Activated naive CD4-positive, alpha-beta T cell treated with anti-CD3 and anti-CD28 coated beads, Interleukin-2, amount 50 U/mL, for 16 hours (primary cell): ENCODE results near the gene BLOC1S3.

Experiments used
- DNase-seq: peaks from one replicate; pipeline ENCODE4 v3.0.0-alpha.2; 2020

Gene BLOC1S3

GRCh38 chr19:45178262-45179071 is at the start of gene BLOC1S3:
BLOC1S3 (plus strand) TSS chr19:45178784; CDS start chr19:45179297, 513 bp downstream.
- DNase-seq, result peak; percentile 100

GRCh38 chr19:45128806-45129205 is 49.8 kb upstream of the BLOC1S3 start:
- DNase-seq, result no peak

GRCh38 chr19:45130236-45130635 is 48.3 kb upstream of the BLOC1S3 start:
- DNase-seq, result no peak

- DNase-seq, result no peak
These were observed 47.5 kb upstream of the BLOC1S3 start for GRCh38 chr19:45130888-45131615.

- no peak for DNase-seq
These were observed 44.9 kb upstream of the BLOC1S3 start for GRCh38 chr19:45133661-45134060.

GRCh38 chr19:45135176-45135885 is 43.3 kb upstream of the BLOC1S3 start:
- DNase-seq, result no peak

GRCh38 chr19:45136507-45137178 is 41.9 kb upstream of the BLOC1S3 start:
- no peak for DNase-seq

GRCh38 chr19:45137179-45137761 is 41.3 kb upstream of the BLOC1S3 start:
- DNase-seq, result no peak

GRCh38 chr19:45138303-45138751 is 40.3 kb upstream of the BLOC1S3 start:
- DNase-seq, result no peak

GRCh38 chr19:45139286-45140143 is 39.1 kb upstream of the BLOC1S3 start:
- no peak for DNase-seq

- DNase-seq, result no peak
These were observed 38.5 kb upstream of the BLOC1S3 start for GRCh38 chr19:45140144-45140503.

- DNase-seq, result no peak
These were observed 38.1 kb upstream of the BLOC1S3 start for GRCh38 chr19:45140533-45140932.

- no peak for DNase-seq
These were observed 37.2 kb upstream of the BLOC1S3 start for GRCh38 chr19:45141203-45141900.

GRCh38 chr19:45142016-45142725 is 36.4 kb upstream of the BLOC1S3 start:
- DNase-seq, result no peak

- DNase-seq, result no peak
These were observed 35.9 kb upstream of the BLOC1S3 start for GRCh38 chr19:45142726-45143110.

- no peak for DNase-seq
These were observed 33.9 kb upstream of the BLOC1S3 start for GRCh38 chr19:45144431-45145269.

- no peak for DNase-seq
These were observed 33.1 kb upstream of the BLOC1S3 start for GRCh38 chr19:45145270-45146189.

GRCh38 chr19:45146251-45146650 is 32.3 kb upstream of the BLOC1S3 start:
- DNase-seq, result no peak
